Osteoblast (primary cell): ENCODE data around the gene DNAH10. TPM values are rescaled to one million over a fixed set of nuclear protein-coding genes. Genes with fewer than 3 reads are reported as not detected.

Experiments used
- DNase-seq: peaks from one replicate; pipeline ENCODE4 v3.0.0; 2011; ENCODE audit warnings: low spot score, mixed read lengths; ENCODE audit not compliant: insufficient read length; ENCODE audit errors: missing footprints
- H2AFZ ChIP-seq: 2 replicates; pipeline ENCODE4 v1.6.0; 2011; ENCODE audit warnings: mild to moderate bottlenecking, low read length
- H3K27ac ChIP-seq: 2 replicates; pipeline ENCODE4 v1.5.1; 2011; ENCODE audit warnings: mild to moderate bottlenecking, low read depth, low read length, moderate library complexity
- H3K27me3 ChIP-seq: 2 replicates; pipeline ENCODE4 v1.6.0; 2012; ENCODE audit warnings: mild to moderate bottlenecking, control low read depth, inconsistent platforms, low read length, moderate library complexity; ENCODE audit not compliant: insufficient read depth
- H3K36me3 ChIP-seq: 2 replicates; pipeline ENCODE4 v1.5.1; 2011; ENCODE audit warnings: mild to moderate bottlenecking, low read length, control low read depth, moderate library complexity; ENCODE audit not compliant: insufficient read depth
- H3K4me1 ChIP-seq: 2 replicates; pipeline ENCODE4 v1.5.1; 2011; ENCODE audit warnings: mild to moderate bottlenecking, low read length, control low read depth, moderate library complexity; ENCODE audit not compliant: insufficient read depth
- H3K4me2 ChIP-seq: 2 replicates; pipeline ENCODE4 v1.6.0; 2011; ENCODE audit warnings: mild to moderate bottlenecking, low read length; ENCODE audit not compliant: insufficient read depth
- H3K4me3 ChIP-seq: fragments of 200-600 bp; sonication (generic); 3 replicates; pipeline ENCODE4 v1.5.1; 2012; ENCODE audit warnings: mild to moderate bottlenecking, low read length, inconsistent platforms; ENCODE audit not compliant: insufficient read depth
- H3K79me2 ChIP-seq: 2 replicates; pipeline ENCODE4 v1.6.0; 2012; ENCODE audit warnings: mild to moderate bottlenecking, low read length, control low read depth, inconsistent platforms; ENCODE audit not compliant: insufficient read depth
- H3K9me3 ChIP-seq: 2 replicates; pipeline ENCODE4 v1.5.1; 2011; ENCODE audit warnings: low read depth, low read length, control low read depth
- H4K20me1 ChIP-seq: 2 replicates; pipeline ENCODE4 v1.6.0; 2012; ENCODE audit warnings: mild to moderate bottlenecking, low read length, control low read depth; ENCODE audit not compliant: insufficient read depth
- total RNA-seq: library from RNA; depleted of rRNA; stranded (reverse); fragments of >200 nt; gene quantifications from 2 replicates; pipeline ENCODE4 v1.2.3, GENCODE V29; 2012
- TF ChIP-seq, protein P1 (sequence below): IDR thresholded peaks from 2 replicates; pipeline ENCODE4 v1.5.1; 2011; ENCODE audit warnings: mild to moderate bottlenecking, low read depth, low read length, moderate library complexity; ENCODE audit errors: extremely low read depth

Gene DNAH10
- total RNA-seq, 1 donor: 0.72 TPM

DNA sequence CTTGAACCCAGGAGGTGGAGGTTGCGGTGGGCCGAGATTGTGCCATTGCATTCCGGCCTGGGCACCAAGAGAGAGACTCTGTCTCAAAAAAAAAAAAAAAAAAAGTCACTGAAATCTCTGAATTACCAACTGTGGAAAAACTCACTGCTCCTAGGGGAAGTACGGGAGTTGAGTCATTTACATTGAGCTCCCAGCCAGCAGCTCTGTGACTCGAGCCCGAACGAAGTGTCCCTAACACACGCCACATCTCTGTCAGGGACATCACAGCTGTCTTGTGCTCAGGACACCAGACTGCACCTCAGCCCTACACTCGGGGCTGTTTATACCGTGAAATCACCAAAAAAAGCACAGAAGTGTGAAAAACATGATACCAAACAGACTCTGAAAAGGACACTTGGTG is 28.9 kb upstream of the DNAH10 start:
- no peak overlapping the region for H3K27ac ChIP-seq
- no peak for DNase-seq

GRCh38 chr12:123734268-123734667 is 27.8 kb upstream of the DNAH10 start:
- no peak for DNase-seq
- TF ChIP-seq, protein P1, sequence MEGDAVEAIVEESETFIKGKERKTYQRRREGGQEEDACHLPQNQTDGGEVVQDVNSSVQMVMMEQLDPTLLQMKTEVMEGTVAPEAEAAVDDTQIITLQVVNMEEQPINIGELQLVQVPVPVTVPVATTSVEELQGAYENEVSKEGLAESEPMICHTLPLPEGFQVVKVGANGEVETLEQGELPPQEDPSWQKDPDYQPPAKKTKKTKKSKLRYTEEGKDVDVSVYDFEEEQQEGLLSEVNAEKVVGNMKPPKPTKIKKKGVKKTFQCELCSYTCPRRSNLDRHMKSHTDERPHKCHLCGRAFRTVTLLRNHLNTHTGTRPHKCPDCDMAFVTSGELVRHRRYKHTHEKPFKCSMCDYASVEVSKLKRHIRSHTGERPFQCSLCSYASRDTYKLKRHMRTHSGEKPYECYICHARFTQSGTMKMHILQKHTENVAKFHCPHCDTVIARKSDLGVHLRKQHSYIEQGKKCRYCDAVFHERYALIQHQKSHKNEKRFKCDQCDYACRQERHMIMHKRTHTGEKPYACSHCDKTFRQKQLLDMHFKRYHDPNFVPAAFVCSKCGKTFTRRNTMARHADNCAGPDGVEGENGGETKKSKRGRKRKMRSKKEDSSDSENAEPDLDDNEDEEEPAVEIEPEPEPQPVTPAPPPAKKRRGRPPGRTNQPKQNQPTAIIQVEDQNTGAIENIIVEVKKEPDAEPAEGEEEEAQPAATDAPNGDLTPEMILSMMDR: no peak

More for the DNA sequence above, 28.9 kb upstream of the DNAH10 start:
- Histone ChIP-seq H3K4me1 (no peaks in the 10 kb centered on the region), H3K4me3 (no peak overlapping the region), H3K9me3 (no peaks in the 10 kb centered on the region), H3K4me2 (no peak overlapping the region), H3K79me2 (no peaks in the 10 kb centered on the region), H2AFZ (no peak overlapping the region), H3K36me3 (peaks cover 53% of the 10 kb centered on the region), H3K27me3 (no peaks in the 10 kb centered on the region), H4K20me1 (no peaks in the 10 kb centered on the region)
- TF ChIP-seq, protein P1: no peak

DNA sequence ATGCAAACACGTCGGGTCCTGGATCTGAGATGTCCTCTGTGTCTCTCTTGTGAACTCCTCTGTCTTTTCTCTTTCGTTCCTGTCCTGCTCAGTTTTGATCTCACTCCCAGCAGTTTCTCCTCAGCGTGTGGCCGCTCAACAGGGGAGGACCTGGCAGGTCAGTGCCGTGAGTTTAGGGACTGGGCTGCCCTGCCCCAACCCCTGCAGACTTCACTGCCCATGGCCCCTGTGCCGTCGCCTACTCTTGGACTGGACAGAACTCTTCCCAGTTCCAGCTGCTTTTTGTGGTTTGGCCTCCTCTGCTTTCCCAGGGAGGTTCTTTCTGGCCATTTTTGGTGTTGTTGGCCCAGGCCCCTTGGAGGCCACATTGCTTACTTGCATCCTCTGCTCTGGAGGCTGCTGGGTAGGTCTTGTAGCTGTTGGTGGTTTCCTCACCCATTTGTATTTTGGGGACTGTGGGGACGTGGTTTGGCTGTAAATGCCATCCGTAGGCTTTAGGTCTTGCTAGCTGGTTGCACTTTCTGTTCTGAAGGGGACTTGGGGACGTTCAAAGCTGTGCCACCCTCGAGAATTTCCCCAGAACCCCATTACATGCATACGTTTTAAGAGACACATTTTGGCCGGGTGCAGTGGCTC is 20.0 kb upstream of the DNAH10 start:
- H3K4me3 ChIP-seq: no peak overlapping the region
- H2AFZ ChIP-seq: no peak overlapping the region
- H3K4me1 ChIP-seq: no peaks in the 10 kb centered on the region
- H3K36me3 ChIP-seq: peaks cover 54% of the 10 kb centered on the region
- no peaks in the 10 kb centered on the region for H4K20me1 ChIP-seq
- TF ChIP-seq, protein P1: no peak
- no peak for DNase-seq
- H3K27ac ChIP-seq: no peak overlapping the region
- H3K4me2 ChIP-seq: no peak overlapping the region
- H3K27me3 ChIP-seq: no peaks in the 10 kb centered on the region
- H3K79me2 ChIP-seq: no peaks in the 10 kb centered on the region
- no peaks in the 10 kb centered on the region for H3K9me3 ChIP-seq

More at GRCh38 chr12:123734268-123734667, 27.8 kb upstream of the DNAH10 start:
- Histone ChIP-seq H3K9me3 (no peaks in the 10 kb centered on the region), H2AFZ (no peak overlapping the region), H3K4me3 (no peak overlapping the region), H3K4me1 (no peaks in the 10 kb centered on the region), H3K27ac (no peak overlapping the region), H3K79me2 (no peaks in the 10 kb centered on the region), H4K20me1 (no peaks in the 10 kb centered on the region), H3K36me3 (peaks cover 50% of the 10 kb centered on the region), H3K4me2 (no peak overlapping the region), H3K27me3 (no peaks in the 10 kb centered on the region)

GRCh38 chr12:123743002-123743401 is 19.1 kb upstream of the DNAH10 start:
- Histone ChIP-seq H3K4me1 (no peaks in the 10 kb centered on the region), H3K27me3 (no peaks in the 10 kb centered on the region), H3K4me2 (no peak overlapping the region), H4K20me1 (no peaks in the 10 kb centered on the region), H3K36me3 (peaks cover 49% of the 10 kb centered on the region), H3K9me3 (no peaks in the 10 kb centered on the region), H3K4me3 (no peak overlapping the region), H3K79me2 (no peaks in the 10 kb centered on the region), H3K27ac (no peak overlapping the region), H2AFZ (no peak overlapping the region)
- no peak for DNase-seq
- TF ChIP-seq, protein P1: no peak
